ENCODE measurements around the gene USP19. TPM values are rescaled to one million over a fixed set of nuclear protein-coding genes. Genes with fewer than 3 reads are reported as not detected.

USP19 gene
- total and polyA plus RNA-seq, 11 donors, result 19.2 to 90.3 (median 55.6) TPM

GRCh38 chr3:49140080-49140479, 19.5 kb upstream of the USP19 start:
- Histone ChIP-seq H3K9me3 (peaks cover 0 to 4% (median 0%) of the 10 kb centered on the region in 12 donors), H3K27ac (no peak overlapping the region), H3K27me3 (no peaks in the 10 kb centered on the region), H3K4me3 (no peak overlapping the region), H3K36me3 (no peaks in the 10 kb centered on the region), H3K4me1 (no peaks in the 10 kb centered on the region)
- ATAC-seq (no peak), DNase-seq (no peak)
- TF ChIP-seq POLR2A (IDR thresholded peaks at IDR 0.05) (no peak), CTCF (IDR thresholded peaks at IDR 0.05) (no peak)
- intact Hi-C loops (cut with DNase I), result no loop called here
- 56 to 76% (median 68%) methylated on average over 3 of the region's 3 CpGs for WGBS, 4 donors

GRCh38 chr3:49135499-49135898, 14.9 kb upstream of the USP19 start:
- 90 to 91% (median 91%) methylated on average over 4 of the region's 4 CpGs for WGBS, 4 donors
- Histone ChIP-seq H3K36me3 (peaks cover 0 to 8% (median 4%) of the 10 kb centered on the region in 9 donors), H3K4me3 (no peak overlapping the region), H3K27me3 (no peaks in the 10 kb centered on the region), H3K4me1 (peaks cover 8 to 31% (median 22%) of the 10 kb centered on the region in 12 donors), H3K27ac (no peak overlapping the region), H3K9me3 (no peaks in the 10 kb centered on the region)
- intact Hi-C loops (cut with DNase I), result loop anchor here in 1 of 10 donors (10.0 kb wide), 1 partner anchor 539 kb away; the partner anchor contains the start of gene APEH
- TF ChIP-seq POLR2A (IDR thresholded peaks at IDR 0.05) (no peak), CTCF (IDR thresholded peaks at IDR 0.05) (no peak)
- ATAC-seq (no peak), DNase-seq (no peak)

- H3K27ac ChIP-seq, result peak overlapping the region in 11 of 12 donors; percentile 87 to 99 (median 94)
- DNase-seq, result no peak
- H3K4me3 ChIP-seq, result peak overlapping the region in 5 of 12 donors; percentile 77 to 90 (median 84)
- intact Hi-C loops (cut with DNase I), result loop anchor here in 3 of 10 donors (5.0 to 10.0 kb wide), 3 partner anchors 33 to 540 kb away; partner anchors contain the start of genes KLHDC8B (in 2 of the 3), APEH (in 1 of the 3) and CCDC71 (in 1 of the 3)
- H3K36me3 ChIP-seq, result peaks cover 0 to 16% (median 13%) of the 10 kb centered on the region in 9 donors
- H3K4me1 ChIP-seq, result peaks cover 8 to 40% (median 30%) of the 10 kb centered on the region in 12 donors
- 60 to 79% (median 64%) methylated on average over 2 to 3 of the region's 3 CpGs for WGBS, 4 donors
- no peaks in the 10 kb centered on the region for H3K9me3 ChIP-seq
- TF ChIP-seq POLR2A (IDR thresholded peaks at IDR 0.05), result no peak
- TF ChIP-seq CTCF (IDR thresholded peaks at IDR 0.05), result peak in 1 of 12 donors; percentile 15
- H3K27me3 ChIP-seq, result no peaks in the 10 kb centered on the region
- ATAC-seq, result no peak
These were observed 14.0 kb upstream of the USP19 start for GRCh38 chr3:49134471-49135265.
